DMS114 treated with DMSO at 0.1 percent for 48 hours (cell line): ENCODE data around the gene ENTPD1.
A peak's percentile ranks its signal among the peaks of the same experiment; 100 is the strongest.

Source experiments
- DNase-seq: peaks from one replicate; lab custom pipeline; 2025; ENCODE audit not compliant: unreplicated experiment; lab: John Stamatoyannopoulos, UW

ENTPD1 gene

GRCh38 chr10:95831076-95831475, 75.1 kb downstream of the ENTPD1 start:
- DNase-seq = no peak

GRCh38 chr10:95831515-95831914, 75.6 kb downstream of the ENTPD1 start:
- no peak for DNase-seq

GRCh38 chr10:95832216-95833041, 76.5 kb downstream of the ENTPD1 start:
- no peak for DNase-seq

- DNase-seq = no peak
Observed at GRCh38 chr10:95833042-95833610, 77.2 kb downstream of the ENTPD1 start.

- DNase-seq = no peak
Observed at GRCh38 chr10:95834406-95834805, 78.4 kb downstream of the ENTPD1 start.

GRCh38 chr10:95835149-95835860, 79.3 kb downstream of the ENTPD1 start:
- no peak for DNase-seq

- DNase-seq = no peak
Observed at GRCh38 chr10:95835911-95836310, 79.9 kb downstream of the ENTPD1 start.

GRCh38 chr10:95836610-95837355, 80.8 kb downstream of the ENTPD1 start:
- no peak for DNase-seq

- DNase-seq = no peak
Observed at GRCh38 chr10:95837356-95837776, 81.4 kb downstream of the ENTPD1 start.

GRCh38 chr10:95837783-95838182, 81.8 kb downstream of the ENTPD1 start:
- no peak for DNase-seq

GRCh38 chr10:95840121-95840520, 84.2 kb downstream of the ENTPD1 start:
- no peak for DNase-seq

- DNase-seq = no peak
Observed at GRCh38 chr10:95840681-95841080, 84.7 kb downstream of the ENTPD1 start.

GRCh38 chr10:95841661-95842498, 85.9 kb downstream of the ENTPD1 start:
- peak; percentile 20 for DNase-seq

- no peak for DNase-seq
Observed at GRCh38 chr10:95845411-95845810, 89.4 kb downstream of the ENTPD1 start.

- no peak for DNase-seq
Observed at GRCh38 chr10:95847007-95847406, 91.0 kb downstream of the ENTPD1 start.

- DNase-seq = no peak
Observed at GRCh38 chr10:95848841-95849240, 92.9 kb downstream of the ENTPD1 start.

- no peak for DNase-seq
Observed at GRCh38 chr10:95850791-95851190, 94.8 kb downstream of the ENTPD1 start.

- no peak for DNase-seq
Observed at GRCh38 chr10:95860166-95860940, 104.4 kb downstream of the ENTPD1 start.

- no peak for DNase-seq
Observed at GRCh38 chr10:95861386-95861785, 105.4 kb downstream of the ENTPD1 start.
